ENCODE results near the gene RBKS. TPM values are rescaled to one million over a fixed set of nuclear protein-coding genes. Genes with fewer than 3 reads are reported as not detected.
A peak's percentile ranks its signal among the peaks of the same experiment; 100 is the strongest.

Gene RBKS
- polyA plus RNA-seq, 4 donors = 19.8 to 72.0 (median 33.2) TPM

- WGBS, 3 donors = 91 to 96% (median 95%) methylated on average over 2 of the region's 2 CpGs
These were observed 108.7 kb downstream of the RBKS start for GRCh38 chr2:27781496-27781895.

GRCh38 chr2:27779417-27780055, 110.7 kb downstream of the RBKS start:
- Histone ChIP-seq H3K27ac (ENCODE audit: low read depth in 1 of 3, low read length in 2 of 3) (no peak overlapping the region), H3K4me1 (ENCODE audit: control insufficient read depth in 3 of 3, insufficient read depth in 2 of 3, low read depth in 1 of 3, low read length in 2 of 3) (peaks cover 0 to 8% (median 0%) of the 10 kb centered on the region in 3 donors), H3K9me3 (ENCODE audit: control insufficient read depth in 2 of 2, insufficient read depth in 1 of 2, low read depth in 1 of 2, low read length in 1 of 2) (no peaks in the 10 kb centered on the region), H3K36me3 (ENCODE audit: control insufficient read depth in 3 of 3, insufficient read depth in 2 of 3, low read depth in 1 of 3, low read length in 3 of 3) (peaks cover 4 to 13% (median 6%) of the 10 kb centered on the region in 3 donors), H3K27me3 (ENCODE audit: control insufficient read depth in 3 of 3, insufficient read depth in 3 of 3, low read length in 3 of 3) (no peaks in the 10 kb centered on the region), H3K4me3 (ENCODE audit: low read depth in 1 of 3, low read length in 3 of 3) (no peak overlapping the region)
- FAIRE-seq (no peak), DNase-seq (no peak)
- 63 to 71% (median 68%) methylated on average over 5 of the region's 5 CpGs for WGBS, 3 donors

More at GRCh38 chr2:27781496-27781895, 108.7 kb downstream of the RBKS start:
- Histone ChIP-seq H3K27ac (ENCODE audit: low read depth in 1 of 3, low read length in 2 of 3) (no peak overlapping the region), H3K4me1 (ENCODE audit: control insufficient read depth in 3 of 3, insufficient read depth in 2 of 3, low read depth in 1 of 3, low read length in 2 of 3) (peaks cover 0 to 8% (median 0%) of the 10 kb centered on the region in 3 donors), H3K36me3 (ENCODE audit: control insufficient read depth in 3 of 3, insufficient read depth in 2 of 3, low read depth in 1 of 3, low read length in 3 of 3) (peaks cover 2 to 13% (median 6%) of the 10 kb centered on the region in 3 donors), H3K27me3 (ENCODE audit: control insufficient read depth in 3 of 3, insufficient read depth in 3 of 3, low read length in 3 of 3) (no peaks in the 10 kb centered on the region), H3K9me3 (ENCODE audit: control insufficient read depth in 2 of 2, insufficient read depth in 1 of 2, low read depth in 1 of 2, low read length in 1 of 2) (no peaks in the 10 kb centered on the region), H3K4me3 (ENCODE audit: low read depth in 1 of 3, low read length in 3 of 3) (no peak overlapping the region)
- DNase-seq (no peak), FAIRE-seq (no peak)

GRCh38 chr2:27776696-27777095, 113.5 kb downstream of the RBKS start:
- H3K4me3 ChIP-seq (ENCODE audit: low read depth in 1 of 3, low read length in 3 of 3) = no peak overlapping the region

GRCh38 chr2:27776097-27776496, 114.1 kb downstream of the RBKS start:
- Histone ChIP-seq H3K27me3 (ENCODE audit: control insufficient read depth in 3 of 3, insufficient read depth in 3 of 3, low read length in 3 of 3) (no peaks in the 10 kb centered on the region), H3K4me1 (ENCODE audit: control insufficient read depth in 3 of 3, insufficient read depth in 2 of 3, low read depth in 1 of 3, low read length in 2 of 3) (peaks cover 2 to 14% (median 12%) of the 10 kb centered on the region in 3 donors), H3K36me3 (ENCODE audit: control insufficient read depth in 3 of 3, insufficient read depth in 2 of 3, low read depth in 1 of 3, low read length in 3 of 3) (peaks cover 4 to 11% (median 4%) of the 10 kb centered on the region in 3 donors), H3K4me3 (ENCODE audit: low read depth in 1 of 3, low read length in 3 of 3) (no peak overlapping the region), H3K27ac (ENCODE audit: low read depth in 1 of 3, low read length in 2 of 3) (no peak overlapping the region), H3K9me3 (ENCODE audit: control insufficient read depth in 2 of 2, insufficient read depth in 1 of 2, low read depth in 1 of 2, low read length in 1 of 2) (no peaks in the 10 kb centered on the region)
- no peak for DNase-seq
- FAIRE-seq = no peak
- WGBS, 3 donors = 28 to 51% (median 40%) methylated on average over 8 of the region's 8 CpGs

More at GRCh38 chr2:27776696-27777095, 113.5 kb downstream of the RBKS start:
- no peaks in the 10 kb centered on the region for H3K27me3 ChIP-seq (ENCODE audit: control insufficient read depth in 3 of 3, insufficient read depth in 3 of 3, low read length in 3 of 3)
- WGBS, 3 donors = 80 to 92% (median 87%) methylated on average over 3 of the region's 3 CpGs
- H3K9me3 ChIP-seq (ENCODE audit: control insufficient read depth in 2 of 2, insufficient read depth in 1 of 2, low read depth in 1 of 2, low read length in 1 of 2) = no peaks in the 10 kb centered on the region
- DNase-seq (no peak), FAIRE-seq (no peak)
- H3K27ac ChIP-seq (ENCODE audit: low read depth in 1 of 3, low read length in 2 of 3) = peak overlapping the region in 1 of 3 donors; percentile 28
- H3K4me1 ChIP-seq (ENCODE audit: control insufficient read depth in 3 of 3, insufficient read depth in 2 of 3, low read depth in 1 of 3, low read length in 2 of 3) = peaks cover 2 to 13% (median 12%) of the 10 kb centered on the region in 3 donors
- peaks cover 4 to 11% (median 6%) of the 10 kb centered on the region in 3 donors for H3K36me3 ChIP-seq (ENCODE audit: control insufficient read depth in 3 of 3, insufficient read depth in 2 of 3, low read depth in 1 of 3, low read length in 3 of 3)

- FAIRE-seq (no peak), DNase-seq (no peak)
- H3K36me3 ChIP-seq (ENCODE audit: control insufficient read depth in 3 of 3, insufficient read depth in 2 of 3, low read depth in 1 of 3, low read length in 3 of 3) = peaks cover 0 to 11% (median 2%) of the 10 kb centered on the region in 3 donors
- 77 to 90% (median 87%) methylated on average over 5 of the region's 5 CpGs for WGBS, 3 donors
- H3K27me3 ChIP-seq (ENCODE audit: control insufficient read depth in 3 of 3, insufficient read depth in 3 of 3, low read length in 3 of 3) = no peaks in the 10 kb centered on the region
- H3K4me3 ChIP-seq (ENCODE audit: low read depth in 1 of 3, low read length in 3 of 3) = no peak overlapping the region
- H3K27ac ChIP-seq (ENCODE audit: low read depth in 1 of 3, low read length in 2 of 3) = no peak overlapping the region
- H3K4me1 ChIP-seq (ENCODE audit: control insufficient read depth in 3 of 3, insufficient read depth in 2 of 3, low read depth in 1 of 3, low read length in 2 of 3) = peaks cover 2 to 13% (median 12%) of the 10 kb centered on the region in 3 donors
- H3K9me3 ChIP-seq (ENCODE audit: control insufficient read depth in 2 of 2, insufficient read depth in 1 of 2, low read depth in 1 of 2, low read length in 1 of 2) = no peaks in the 10 kb centered on the region
These were observed 116.2 kb downstream of the RBKS start for GRCh38 chr2:27773959-27774358.

GRCh38 chr2:27772804-27773203, 117.4 kb downstream of the RBKS start:
- Histone ChIP-seq H3K4me1 (ENCODE audit: control insufficient read depth in 3 of 3, insufficient read depth in 2 of 3, low read depth in 1 of 3, low read length in 2 of 3) (peaks cover 2 to 12% (median 12%) of the 10 kb centered on the region in 3 donors), H3K9me3 (ENCODE audit: control insufficient read depth in 2 of 2, insufficient read depth in 1 of 2, low read depth in 1 of 2, low read length in 1 of 2) (no peaks in the 10 kb centered on the region), H3K27ac (ENCODE audit: low read depth in 1 of 3, low read length in 2 of 3) (no peak overlapping the region), H3K4me3 (ENCODE audit: low read depth in 1 of 3, low read length in 3 of 3) (peak overlapping the region in 2 of 3 donors; percentile 18 to 88), H3K36me3 (ENCODE audit: control insufficient read depth in 3 of 3, insufficient read depth in 2 of 3, low read depth in 1 of 3, low read length in 3 of 3) (peaks cover 0 to 7% (median 2%) of the 10 kb centered on the region in 3 donors), H3K27me3 (ENCODE audit: control insufficient read depth in 3 of 3, insufficient read depth in 3 of 3, low read length in 3 of 3) (no peaks in the 10 kb centered on the region)
- FAIRE-seq = no peak
- no peak for DNase-seq
- 10 to 20% (median 17%) methylated on average over 2 of the region's 2 CpGs for WGBS, 3 donors

GRCh38 chr2:27771548-27772335, 118.4 kb downstream of the RBKS start, which contains the start of gene MRPL33:
Gene MRPL33, plus strand, starts transcription at chr2:27771719. Its CDS starts 59 bp downstream, at chr2:27771778.
- no peaks in the 10 kb centered on the region for H3K9me3 ChIP-seq (ENCODE audit: control insufficient read depth in 2 of 2, insufficient read depth in 1 of 2, low read depth in 1 of 2, low read length in 1 of 2)
- H3K4me3 ChIP-seq (ENCODE audit: low read depth in 1 of 3, low read length in 3 of 3) = peak within 1 kb of the TSS; percentile 59 to 88 (median 74)
- 0% methylated on average over 48 of the region's 48 CpGs for WGBS, 3 donors
- FAIRE-seq (no peak), DNase-seq (peak; percentile 93 to 98)
- H3K4me1 ChIP-seq (ENCODE audit: control insufficient read depth in 3 of 3, insufficient read depth in 2 of 3, low read depth in 1 of 3, low read length in 2 of 3) = peaks cover 2 to 12% (median 9%) of the 10 kb centered on the region in 3 donors
- H3K27me3 ChIP-seq (ENCODE audit: control insufficient read depth in 3 of 3, insufficient read depth in 3 of 3, low read length in 3 of 3) = no peaks in the 10 kb centered on the region
- H3K36me3 ChIP-seq (ENCODE audit: control insufficient read depth in 3 of 3, insufficient read depth in 2 of 3, low read depth in 1 of 3, low read length in 3 of 3) = peaks cover 0 to 3% (median 2%) of the 10 kb centered on the region in 3 donors
- H3K27ac ChIP-seq (ENCODE audit: low read depth in 1 of 3, low read length in 2 of 3) = peak within 1 kb of the TSS; percentile 72 to 95 (median 79)

GRCh38 chr2:27771202-27771547, 119.0 kb downstream of the RBKS start:
- 3 to 11% (median 6%) methylated on average over 13 of the region's 13 CpGs for WGBS, 3 donors
- H3K27ac ChIP-seq (ENCODE audit: low read depth in 1 of 3, low read length in 2 of 3) = peak overlapping the region; percentile 72 to 95 (median 79)
- DNase-seq = no peak
- peaks cover 2 to 15% (median 9%) of the 10 kb centered on the region in 3 donors for H3K4me1 ChIP-seq (ENCODE audit: control insufficient read depth in 3 of 3, insufficient read depth in 2 of 3, low read depth in 1 of 3, low read length in 2 of 3)
- no peaks in the 10 kb centered on the region for H3K27me3 ChIP-seq (ENCODE audit: control insufficient read depth in 3 of 3, insufficient read depth in 3 of 3, low read length in 3 of 3)
- peak overlapping the region; percentile 59 to 88 (median 74) for H3K4me3 ChIP-seq (ENCODE audit: low read depth in 1 of 3, low read length in 3 of 3)
- no peaks in the 10 kb centered on the region for H3K9me3 ChIP-seq (ENCODE audit: control insufficient read depth in 2 of 2, insufficient read depth in 1 of 2, low read depth in 1 of 2, low read length in 1 of 2)
- no peak for FAIRE-seq
- H3K36me3 ChIP-seq (ENCODE audit: control insufficient read depth in 3 of 3, insufficient read depth in 2 of 3, low read depth in 1 of 3, low read length in 3 of 3) = peaks cover 0 to 2% (median 2%) of the 10 kb centered on the region in 3 donors
